WERI-Rb-1 (cell line): ENCODE measurements around the gene AMH.

Experiments
- DNase-seq: peaks from one replicate; pipeline ENCODE4 v3.0.0-alpha.2; 2020
- H3K27ac ChIP-seq: fragments of 250-450 bp; sonication (Bioruptor Pico); 2 replicates; pipeline ENCODE4 v1.5.1; 2020; ENCODE audit warnings: mild to moderate bottlenecking, moderate library complexity
- H3K27me3 ChIP-seq: fragments of 250-450 bp; sonication (Bioruptor Pico); 2 replicates; pipeline ENCODE4 v1.5.1; 2021; ENCODE audit warnings: mild to moderate bottlenecking, low read depth, moderate library complexity; ENCODE audit not compliant: insufficient read depth, severe bottlenecking
- H3K36me3 ChIP-seq: fragments of 250-450 bp; sonication (Bioruptor Pico); 2 replicates; pipeline ENCODE4 v1.5.1; 2020; ENCODE audit warnings: mild to moderate bottlenecking, moderate library complexity
- H3K4me3 ChIP-seq: 2 replicates; pipeline ENCODE4 v1.5.1; 2011; ENCODE audit warnings: low read depth, mild to moderate bottlenecking, control low read depth, low read length
- H3K9me3 ChIP-seq: fragments of 250-450 bp; sonication (Bioruptor Pico); 2 replicates; pipeline ENCODE4 v1.5.1; 2021; ENCODE audit warnings: mild to moderate bottlenecking, moderate library complexity; ENCODE audit not compliant: severe bottlenecking
- CTCF ChIP-seq: IDR thresholded peaks from 2 replicates; pipeline ENCODE4 v1.5.1; 2011; ENCODE audit warnings: low read depth, mild to moderate bottlenecking, control low read depth, inconsistent platforms, low read length

AMH gene

GRCh38 chr19:2210987-2211740, 38.0 kb upstream of the AMH start:
- H3K36me3 ChIP-seq: peaks cover 94% of the 10 kb centered on the region
- TF ChIP-seq CTCF: no peak
- no peak overlapping the region for H3K27ac ChIP-seq
- H3K27me3 ChIP-seq: no peaks in the 10 kb centered on the region
- no peaks in the 10 kb centered on the region for H3K9me3 ChIP-seq
- DNase-seq: no peak
- no peak overlapping the region for H3K4me3 ChIP-seq

GRCh38 chr19:2212861-2213711, 36.0 kb upstream of the AMH start:
- H3K4me3 ChIP-seq: no peak overlapping the region
- H3K27ac ChIP-seq: peak overlapping the region; percentile 23; the same call in 1 of the 2 replicates
- peaks cover 96% of the 10 kb centered on the region for H3K36me3 ChIP-seq
- no peaks in the 10 kb centered on the region for H3K9me3 ChIP-seq
- no peaks in the 10 kb centered on the region for H3K27me3 ChIP-seq
- no peak for DNase-seq
- TF ChIP-seq CTCF: no peak

GRCh38 chr19:2213799-2214198, 35.3 kb upstream of the AMH start:
- Histone ChIP-seq H3K4me3 (no peak overlapping the region), H3K27ac (no peak overlapping the region), H3K27me3 (no peaks in the 10 kb centered on the region), H3K36me3 (peaks cover 95% of the 10 kb centered on the region), H3K9me3 (no peaks in the 10 kb centered on the region)
- no peak for TF ChIP-seq CTCF
- no peak for DNase-seq

GRCh38 chr19:2214251-2214650, 34.9 kb upstream of the AMH start:
- no peak overlapping the region for H3K27ac ChIP-seq
- no peak for DNase-seq
- H3K27me3 ChIP-seq: no peaks in the 10 kb centered on the region
- H3K9me3 ChIP-seq: no peaks in the 10 kb centered on the region
- no peak overlapping the region for H3K4me3 ChIP-seq
- TF ChIP-seq CTCF: no peak
- peaks cover 93% of the 10 kb centered on the region for H3K36me3 ChIP-seq

- no peak overlapping the region for H3K4me3 ChIP-seq
- no peak for DNase-seq
- H3K27me3 ChIP-seq: no peaks in the 10 kb centered on the region
- H3K9me3 ChIP-seq: no peaks in the 10 kb centered on the region
- H3K27ac ChIP-seq: no peak overlapping the region
- no peak for TF ChIP-seq CTCF
- H3K36me3 ChIP-seq: peaks cover 93% of the 10 kb centered on the region
Observed at GRCh38 chr19:2215281-2215751, 33.8 kb upstream of the AMH start.
